NCI-H1417 (cell line): ENCODE data around the gene TEKT2.

ENCODE experiments used
- DNase-seq, 3 experiments: peaks; one replicate each; lab custom pipeline; 2025; lab: John Stamatoyannopoulos, UW

Gene TEKT2

DNA sequence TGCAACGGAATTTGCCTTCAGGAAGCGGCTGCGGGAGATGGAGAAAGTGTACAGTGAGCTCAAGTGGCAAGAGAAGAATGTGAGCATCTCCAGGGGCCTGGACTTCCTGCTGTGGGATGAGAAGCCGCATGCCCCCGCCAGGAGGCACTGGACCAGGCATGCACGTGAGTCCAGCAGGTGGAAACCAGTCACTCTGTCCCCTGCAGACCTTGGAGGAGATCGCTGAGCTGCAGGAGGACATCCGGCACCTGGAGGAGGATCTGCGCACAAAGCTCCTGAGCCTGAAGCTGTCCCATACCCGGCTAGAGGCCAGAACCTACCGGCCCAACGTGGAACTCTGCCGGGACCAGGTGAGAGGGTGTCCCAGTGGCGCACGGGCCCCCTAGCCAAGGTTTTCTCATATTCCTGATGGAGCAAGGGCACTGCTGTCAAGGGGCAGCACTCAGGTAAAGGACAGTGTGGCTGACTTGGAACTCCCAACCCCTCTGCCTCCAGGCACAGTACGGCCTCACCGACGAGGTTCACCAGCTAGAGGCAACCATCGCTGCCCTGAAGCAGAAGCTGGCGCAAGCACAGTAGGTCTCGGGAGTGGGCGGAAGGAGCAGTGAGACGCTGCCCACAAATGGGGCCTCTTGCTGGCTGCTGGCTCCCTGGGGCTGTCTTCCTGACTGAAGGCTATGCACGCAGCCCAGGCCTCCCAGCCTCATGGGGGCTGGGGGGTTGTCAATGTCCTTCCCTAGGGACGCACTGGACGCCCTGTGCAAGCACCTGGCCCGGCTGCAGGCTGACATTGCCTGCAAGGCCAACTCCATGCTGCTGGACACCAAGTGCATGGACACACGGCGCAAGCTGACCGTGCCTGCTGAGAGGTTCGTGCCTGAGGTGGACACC is 3.6 kb downstream of the TEKT2 start:
- DNase-seq = no peak

DNA sequence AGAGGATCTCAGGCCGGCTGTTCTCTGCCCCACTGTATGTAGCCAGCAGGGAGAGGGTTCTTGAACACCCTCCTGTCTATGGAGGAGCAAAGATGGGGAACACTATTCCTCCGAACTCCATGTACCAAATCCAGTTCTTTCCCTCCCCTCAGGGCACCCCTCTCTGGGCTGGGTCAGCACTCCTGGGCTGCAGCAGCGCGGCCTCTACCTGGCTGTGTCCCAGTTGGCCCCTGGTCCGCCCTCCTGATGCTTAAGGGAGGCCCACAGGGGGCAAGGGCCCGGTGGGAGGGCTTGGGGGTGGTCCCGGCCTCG is 4.3 kb downstream of the TEKT2 start:
- no peak for DNase-seq

GRCh38 chr1:36088577-36089392 is 4.9 kb downstream of the TEKT2 start, which contains the start of gene ADPRS:
TSS of gene ADPRS (plus strand) at chr1:36088892. CDS start at chr1:36088905, 13 bp downstream.
- DNase-seq = peak; percentile 83 to 90 (median 87)

- no peak for DNase-seq
Observed at GRCh38 chr1:36089393-36090121, 5.7 kb downstream of the TEKT2 start.

DNA sequence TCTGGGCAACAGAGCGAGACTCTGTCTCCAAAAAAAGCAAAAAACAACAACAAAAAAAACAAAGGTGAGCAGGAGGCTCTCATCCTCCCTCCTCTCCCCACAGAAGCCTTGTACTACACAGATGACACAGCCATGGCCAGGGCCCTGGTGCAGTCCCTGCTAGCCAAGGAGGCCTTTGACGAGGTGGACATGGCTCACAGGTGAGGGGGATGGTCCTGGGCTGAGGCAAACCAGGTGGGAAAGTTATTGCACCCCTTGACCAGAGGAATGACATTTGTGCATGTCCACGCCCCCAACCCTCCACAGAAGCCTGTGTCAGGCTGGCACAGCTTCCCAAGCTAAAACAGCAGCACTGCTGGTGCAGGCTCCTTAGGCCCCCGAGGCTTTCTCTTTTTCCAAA is 7.2 kb downstream of the TEKT2 start:
- DNase-seq = no peak

DNA sequence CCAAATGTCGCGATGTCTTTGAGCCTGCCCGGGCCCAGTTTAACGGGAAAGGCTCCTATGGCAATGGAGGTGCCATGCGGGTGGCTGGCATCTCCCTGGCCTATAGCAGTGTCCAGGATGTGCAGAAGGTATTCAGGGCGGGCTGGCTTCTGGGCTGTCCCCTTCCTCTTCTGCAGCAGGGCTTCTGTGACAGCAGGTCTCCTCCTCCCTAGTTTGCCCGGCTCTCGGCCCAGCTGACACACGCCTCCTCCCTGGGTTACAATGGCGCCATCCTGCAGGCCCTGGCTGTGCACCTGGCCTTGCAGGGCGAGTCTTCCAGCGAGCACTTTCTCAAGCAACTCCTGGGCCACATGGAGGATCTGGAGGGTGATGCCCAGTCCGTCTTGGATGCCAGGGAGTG is 7.8 kb downstream of the TEKT2 start:
- no peak for DNase-seq

- no peak for DNase-seq
Observed at GRCh38 chr1:36092166-36092797, 8.4 kb downstream of the TEKT2 start.

DNA sequence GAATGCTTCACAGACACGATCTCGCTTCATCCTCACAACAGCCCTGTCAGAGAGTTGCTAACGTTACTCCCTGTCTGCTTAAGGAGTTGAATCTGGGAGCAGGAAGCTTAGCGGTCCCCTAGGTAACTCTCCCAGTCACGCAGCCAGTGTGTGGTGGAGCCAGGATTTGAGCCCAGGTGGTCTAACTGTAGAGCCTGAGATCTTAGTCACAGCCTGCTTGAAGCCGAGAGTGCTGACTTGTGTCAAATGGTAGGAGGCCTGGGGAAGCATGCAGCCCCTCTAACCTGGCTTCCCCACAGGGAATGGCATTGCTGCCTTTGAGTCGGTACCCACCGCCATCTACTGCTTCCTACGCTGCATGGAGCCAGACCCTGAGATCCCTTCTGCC is 8.9 kb downstream of the TEKT2 start:
- no peak for DNase-seq

GRCh38 chr1:36093226-36093625 is 9.3 kb downstream of the TEKT2 start:
- DNase-seq = no peak

GRCh38 chr1:36093929-36094328 is 10.0 kb downstream of the TEKT2 start:
- no peak for DNase-seq

DNA sequence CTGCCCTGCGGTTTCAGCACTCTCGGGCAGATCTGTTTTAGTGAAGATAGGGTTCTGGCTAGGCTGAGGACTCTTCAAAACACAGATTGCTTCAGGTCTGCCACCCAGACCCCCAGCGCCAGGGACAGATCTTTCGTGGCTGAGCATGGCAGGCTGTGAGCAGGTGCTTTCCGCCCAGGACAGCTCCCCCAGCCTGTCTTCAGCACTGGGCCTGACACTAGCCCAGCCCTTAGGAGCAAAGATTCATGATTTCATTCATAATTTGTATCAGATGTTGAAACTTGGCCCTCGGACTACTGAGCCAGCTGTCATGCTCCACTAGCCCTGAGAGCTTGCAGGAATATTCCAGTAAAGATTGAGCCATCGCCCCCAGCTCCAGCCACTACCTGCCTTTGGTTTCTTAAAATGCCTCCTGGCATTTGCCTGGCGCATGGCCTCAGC is 10.7 kb downstream of the TEKT2 start:
- no peak for DNase-seq

GRCh38 chr1:36095760-36096405 is 12.0 kb downstream of the TEKT2 start:
- DNase-seq = no peak

- DNase-seq = peak in 2 of 3 experiments; percentile 20 to 37
Observed at GRCh38 chr1:36096500-36097432, 12.9 kb downstream of the TEKT2 start.

GRCh38 chr1:36097693-36098585 is 14.0 kb downstream of the TEKT2 start:
- DNase-seq = no peak

DNA sequence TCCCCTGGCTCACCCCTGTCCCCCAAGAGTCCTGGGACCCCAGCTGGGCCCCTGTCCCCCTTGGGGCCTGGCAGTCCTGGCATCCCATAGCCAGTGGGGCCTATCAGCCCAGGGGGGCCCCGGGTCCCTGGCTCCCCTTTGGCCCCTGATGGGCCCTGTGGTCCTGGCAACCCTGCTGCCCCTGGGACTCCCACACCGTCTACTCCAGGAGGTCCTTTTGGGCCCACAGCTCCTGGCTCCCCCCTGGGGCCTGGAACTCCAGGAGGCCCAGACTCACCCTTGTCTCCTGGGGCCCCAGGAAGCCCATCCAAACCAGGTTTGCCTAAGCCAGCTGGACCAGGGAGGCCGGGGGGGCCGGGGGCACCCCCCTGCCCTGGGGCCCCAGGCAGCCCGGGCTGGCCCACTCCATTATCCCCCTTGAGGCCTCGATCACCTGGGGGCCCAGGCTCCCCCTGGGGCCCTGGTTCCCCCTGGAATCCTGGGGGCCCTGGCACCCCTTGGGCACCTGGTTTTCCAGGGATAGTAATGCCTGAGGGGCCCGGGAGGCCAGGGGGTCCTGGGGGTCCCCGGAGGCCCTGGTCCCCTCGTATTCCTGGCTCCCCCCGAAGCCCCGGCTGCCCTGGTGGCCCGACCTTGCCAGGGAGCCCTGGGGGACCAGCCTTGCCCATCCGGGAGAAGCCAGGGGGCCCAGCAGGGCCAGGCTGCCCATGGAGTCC is 14.9 kb downstream of the TEKT2 start:
- DNase-seq = no peak

DNA sequence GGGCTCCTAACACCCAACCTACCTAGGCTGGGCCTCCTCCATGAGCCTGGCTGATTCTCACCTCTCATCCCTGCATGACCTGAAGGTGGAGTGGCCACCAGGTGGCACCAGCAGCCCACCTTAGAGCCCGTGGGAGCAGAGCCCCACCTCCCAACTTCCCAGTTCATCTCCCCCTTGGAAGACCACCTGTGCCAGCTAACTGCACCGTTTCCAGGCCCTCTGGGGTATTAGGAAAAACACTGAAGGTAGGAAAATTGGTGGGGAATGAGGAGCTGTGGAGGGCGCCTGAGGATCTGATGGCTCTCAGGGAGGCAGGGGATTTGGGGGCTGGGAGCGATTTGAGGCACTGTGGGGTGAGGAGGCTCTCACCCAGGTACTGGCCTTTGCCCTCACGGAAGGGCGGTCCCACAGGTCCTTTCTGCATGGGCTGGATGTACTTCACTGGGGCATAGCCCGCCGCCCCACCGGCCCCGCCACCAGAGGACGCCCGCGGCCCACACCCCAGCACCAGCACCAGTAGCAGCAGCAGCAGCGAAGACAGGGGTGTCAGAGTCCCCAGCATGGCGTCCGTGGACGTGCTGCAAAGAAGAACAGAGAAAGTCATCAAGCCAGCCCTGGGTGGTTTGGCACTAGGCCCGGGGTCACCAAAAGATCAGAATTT is 15.9 kb downstream of the TEKT2 start:
- DNase-seq = peak; percentile 55 to 77 (median 66)

- DNase-seq = no peak
Observed at GRCh38 chr1:36100376-36100775, 16.5 kb downstream of the TEKT2 start.

DNA sequence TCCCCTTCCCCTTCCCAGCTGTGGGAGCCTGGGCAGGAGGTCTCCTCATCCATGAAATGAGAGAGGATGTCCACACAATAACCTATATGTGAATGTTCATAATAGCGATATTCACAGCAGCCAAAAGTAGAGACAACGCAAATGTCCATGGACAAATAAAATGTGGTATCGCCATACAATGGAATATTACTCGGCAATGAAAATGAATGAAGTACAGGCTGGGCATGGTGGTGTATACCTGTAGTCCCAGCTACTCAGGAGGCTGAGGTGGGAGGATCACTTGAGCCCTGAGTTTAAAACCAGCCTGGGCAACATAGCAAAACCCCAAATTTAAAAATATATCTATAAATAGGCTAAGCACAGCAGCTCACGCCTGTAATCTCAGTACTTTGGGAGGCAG is 17.7 kb downstream of the TEKT2 start:
- DNase-seq = no peak
